GM23338 (cell line): ENCODE measurements around the gene SLC9A8. TPM values are rescaled to one million over a fixed set of nuclear protein-coding genes. Genes with fewer than 3 reads are reported as not detected.

Experiments used
- ATAC-seq: fragments of 200-7000 bp; cut with Tn5 transposase; 3 replicates; pipeline ENCODE4 v1.9.1; 2020
- DNase-seq: peaks from one replicate; pipeline ENCODE4 v3.0.0-alpha.2; 2015; ENCODE audit warnings: low spot score
- H2AFZ ChIP-seq: fragments of 200-600 bp; sonication (generic); 2 replicates; pipeline ENCODE4 v1.8.0; 2016; ENCODE audit warnings: antibody characterized with exemption, mild to moderate bottlenecking, moderate library complexity
- H3F3A ChIP-seq: fragments of 200-600 bp; sonication (generic); replicated peaks from 2 replicates; pipeline ENCODE4 v1.8.0; 2017; ENCODE audit warnings: antibody characterized with exemption, mixed run types, low read depth
- H3K27ac ChIP-seq: fragments of 200-600 bp; sonication (generic); 2 replicates; pipeline ENCODE4 v1.6.1; 2016; ENCODE audit warnings: low read depth
- H3K27me3 ChIP-seq: fragments of 200-600 bp; sonication (generic); 2 replicates; pipeline ENCODE4 v1.8.0; 2016; ENCODE audit warnings: mild to moderate bottlenecking, mixed run types, moderate library complexity; ENCODE audit not compliant: insufficient read depth
- H3K36me3 ChIP-seq: fragments of 200-600 bp; sonication (generic); 2 replicates; pipeline ENCODE4 v1.8.0; 2016; ENCODE audit warnings: mild to moderate bottlenecking; ENCODE audit not compliant: insufficient read depth
- H3K4me1 ChIP-seq: fragments of 200-600 bp; sonication (generic); 2 replicates; pipeline ENCODE4 v1.8.0; 2016; ENCODE audit warnings: mild to moderate bottlenecking, moderate library complexity; ENCODE audit not compliant: insufficient read depth
- H3K4me2 ChIP-seq: fragments of 200-600 bp; sonication (generic); 2 replicates; pipeline ENCODE4 v1.7.1; 2017; ENCODE audit warnings: mixed run types
- H3K4me3 ChIP-seq: fragments of 200-600 bp; sonication (generic); 2 replicates; pipeline ENCODE4 v1.6.1; 2016; ENCODE audit warnings: mixed run types
- H3K79me2 ChIP-seq: fragments of 200-600 bp; sonication (generic); replicated peaks from 2 replicates; pipeline ENCODE4 v1.8.0; 2017; ENCODE audit warnings: mild to moderate bottlenecking; ENCODE audit not compliant: insufficient read depth
- H3K9me2 ChIP-seq: fragments of 200-600 bp; sonication (generic); 2 replicates; pipeline ENCODE4 v1.8.0; 2017; ENCODE audit not compliant: insufficient read depth
- H4K20me1 ChIP-seq: fragments of 200-600 bp; sonication (generic); replicated peaks from 2 replicates; pipeline ENCODE4 v1.8.0; 2017; ENCODE audit warnings: mild to moderate bottlenecking; ENCODE audit not compliant: insufficient read depth
- H3K27ac Mint-ChIP-seq: 2 replicates; pipeline ENCODE4 v1.8.0; 2020; ENCODE audit warnings: inconsistent platforms, mild to moderate bottlenecking, moderate library complexity, mixed read lengths
- H3K27me3 Mint-ChIP-seq: 3 replicates; pipeline ENCODE4 v1.8.0; 2022; ENCODE audit warnings: low read depth, mild to moderate bottlenecking, moderate library complexity, mixed read lengths, inconsistent platforms; ENCODE audit not compliant: insufficient read depth, poor library complexity
- H3K36me3 Mint-ChIP-seq: 3 replicates; pipeline ENCODE4 v1.8.0; 2021; ENCODE audit warnings: low read depth, mild to moderate bottlenecking, inconsistent platforms, moderate library complexity, mixed read lengths
- H3K4me1 Mint-ChIP-seq: 3 replicates; pipeline ENCODE4 v1.8.0; 2020; ENCODE audit warnings: mild to moderate bottlenecking, inconsistent platforms, mixed read lengths
- H3K4me3 Mint-ChIP-seq: 3 replicates; pipeline ENCODE4 v1.8.0; 2021; ENCODE audit warnings: moderate library complexity, mild to moderate bottlenecking, inconsistent platforms, mixed read lengths
- H3K9me3 Mint-ChIP-seq: 3 replicates; pipeline ENCODE4 v1.8.0; 2020; ENCODE audit warnings: moderate library complexity, mild to moderate bottlenecking, inconsistent platforms, mixed read lengths
- CREB1 ChIP-seq: fragments of 250-450 bp; sonication (Bioruptor Pico); IDR thresholded peaks from 2 replicates; pipeline ENCODE4 v1.5.0; 2020; ENCODE audit warnings: low read depth, mild to moderate bottlenecking, moderate library complexity
- EZH2 ChIP-seq: fragments of 200-600 bp; sonication (generic); IDR thresholded peaks from one replicate; pipeline ENCODE4 v1.8.0; 2017; ENCODE audit warnings: antibody characterized with exemption, mild to moderate bottlenecking, low read depth; ENCODE audit not compliant: unreplicated experiment
- EZH2phosphoT487 ChIP-seq: fragments of 200-600 bp; sonication (generic); IDR thresholded peaks from one replicate; pipeline ENCODE4 v1.8.1; 2018; ENCODE audit warnings: antibody characterized with exemption; ENCODE audit not compliant: unreplicated experiment
- polyA plus RNA-seq: library from polyadenylated mRNA; unstranded; fragments of >200 nt; fragmentation: Nextera tagmentation; extraction: Ambion mirVana; gene quantifications from 2 replicates; pipeline ENCODE4 v1.2.1, GENCODE V29; 2016
- total RNA-seq: library from RNA; depleted of rRNA; stranded (reverse); fragments of >200 nt; shearing (Covaris generic); gene quantifications from 2 replicates; pipeline ENCODE4 v1.2.3, GENCODE V29; 2014
- TF ChIP-seq, protein P1 (sequence below): fragments of 250-450 bp; sonication (Bioruptor Pico); IDR thresholded peaks from 2 replicates; pipeline ENCODE4 v1.5.0; 2020; ENCODE audit warnings: mild to moderate bottlenecking, moderate library complexity

Gene SLC9A8
- total and polyA plus RNA-seq, 2 experiments from 2014 or later: 2.6 to 6.4 TPM

DNA sequence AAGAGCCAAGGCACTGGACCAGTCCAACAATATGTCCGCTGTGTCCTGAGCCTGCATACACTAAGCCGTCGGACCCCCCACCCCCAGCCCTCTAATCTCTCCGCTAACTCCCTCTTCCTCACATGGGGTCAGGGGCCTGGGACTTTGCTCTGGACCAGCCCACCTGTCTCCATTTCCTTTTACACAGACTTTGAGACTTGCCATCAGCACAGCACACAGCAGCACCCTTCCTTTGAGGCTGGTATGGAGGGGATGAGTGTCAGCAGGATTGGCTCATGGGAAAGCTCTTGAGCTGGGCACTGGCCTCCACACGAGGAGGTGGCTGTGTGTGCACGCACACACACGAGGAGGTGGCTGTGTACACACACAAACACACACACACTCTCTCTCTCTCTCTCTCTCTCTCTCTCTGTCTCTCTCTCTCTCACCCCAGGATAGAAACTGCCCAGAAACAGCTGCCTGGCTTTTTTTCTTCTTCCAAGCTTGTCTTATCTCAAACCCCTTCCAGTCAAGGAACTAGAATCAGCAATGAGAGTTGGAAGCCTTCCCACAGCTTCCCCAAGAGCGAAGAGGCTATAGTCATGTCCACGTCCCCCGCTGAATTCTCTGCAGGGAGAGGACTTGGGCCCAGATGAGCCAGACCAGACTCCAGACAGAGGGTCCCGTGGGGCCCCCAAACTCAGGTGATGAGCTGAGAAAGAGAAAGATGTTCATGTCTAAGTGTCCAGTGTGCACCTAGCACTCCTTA lies 18.6 kb downstream of the SLC9A8 start (continued):
- no peak for TF ChIP-seq CREB1 (CRISPR knock-in tag)
- TF ChIP-seq EZH2: no peak
- no peak for TF ChIP-seq EZH2phosphoT487

DNA sequence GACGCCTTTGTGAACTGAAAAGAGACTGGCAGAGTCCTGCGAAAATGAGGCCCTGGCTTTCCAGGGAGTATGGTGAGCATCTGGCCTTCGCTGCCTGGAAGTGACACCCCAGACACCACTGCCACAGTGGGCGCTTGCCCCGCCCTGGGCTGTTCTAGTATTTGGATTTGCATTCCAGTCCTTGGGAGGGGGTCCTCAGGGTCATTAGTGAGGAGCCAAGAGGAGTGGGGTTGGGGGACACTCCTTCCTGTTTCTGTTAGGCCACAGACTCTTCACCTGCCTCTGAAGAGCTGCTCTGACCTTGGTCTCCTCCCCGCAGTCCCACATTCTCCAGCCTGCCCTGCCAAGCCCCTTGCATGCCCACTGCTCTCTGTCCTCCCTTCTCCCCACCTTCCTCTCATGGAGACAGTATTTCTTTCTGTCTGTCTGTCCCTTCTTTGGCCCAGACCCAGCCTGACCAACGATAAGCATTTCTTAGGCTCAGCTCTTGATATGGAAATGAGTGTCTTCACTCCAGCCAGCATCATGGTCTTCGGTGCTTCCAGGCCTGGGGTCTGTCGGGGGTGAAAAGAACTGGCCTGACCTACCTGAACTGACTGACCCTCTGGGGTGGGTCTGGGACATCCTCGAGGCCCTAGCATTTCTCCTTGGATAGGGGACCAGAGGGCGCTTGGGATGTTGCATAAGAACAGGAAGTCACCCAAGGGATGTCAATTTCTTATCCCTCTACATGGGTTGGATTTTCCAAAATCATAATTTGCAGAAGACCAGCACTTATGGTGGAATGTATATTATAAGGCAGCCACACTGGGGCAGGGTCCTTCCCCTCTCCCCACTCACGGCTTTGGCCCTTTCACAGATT lies 19.4 kb downstream of the SLC9A8 start:
- Histone ChIP-seq H3F3A (0 out of 2 replicates have a peak, but pooled peaks cover 4% of the 10 kb centered on the region), H3K4me3 (no peak overlapping the region), H3K27ac (no peak overlapping the region; the same call in none of the 2 replicates), H2AFZ (no peak overlapping the region), H3K9me2 (no peaks in the 10 kb centered on the region), H3K4me2 (peak overlapping the region; percentile 57; the same call in 1 of the 2 replicates), H3K4me1 (peaks cover 7% of the 10 kb centered on the region), H3K79me2 (no peaks in the 10 kb centered on the region), H3K36me3 (no peaks in the 10 kb centered on the region), H3K27me3 (no peaks in the 10 kb centered on the region), H4K20me1 (no peaks in the 10 kb centered on the region)
- ATAC-seq: peak; percentile 60
- H3K27me3 Mint-ChIP-seq: peaks cover 9% of the 10 kb centered on the region
- H3K9me3 Mint-ChIP-seq: no peaks in the 10 kb centered on the region
- no peak overlapping the region for H3K4me3 Mint-ChIP-seq
- peaks cover 14% of the 10 kb centered on the region for H3K4me1 Mint-ChIP-seq
- no peak for DNase-seq
- H3K36me3 Mint-ChIP-seq: peaks cover 13% of the 10 kb centered on the region
- H3K27ac Mint-ChIP-seq: peak overlapping the region; percentile 71
- TF ChIP-seq CREB1 (CRISPR knock-in tag): no peak
- TF ChIP-seq, protein P1, sequence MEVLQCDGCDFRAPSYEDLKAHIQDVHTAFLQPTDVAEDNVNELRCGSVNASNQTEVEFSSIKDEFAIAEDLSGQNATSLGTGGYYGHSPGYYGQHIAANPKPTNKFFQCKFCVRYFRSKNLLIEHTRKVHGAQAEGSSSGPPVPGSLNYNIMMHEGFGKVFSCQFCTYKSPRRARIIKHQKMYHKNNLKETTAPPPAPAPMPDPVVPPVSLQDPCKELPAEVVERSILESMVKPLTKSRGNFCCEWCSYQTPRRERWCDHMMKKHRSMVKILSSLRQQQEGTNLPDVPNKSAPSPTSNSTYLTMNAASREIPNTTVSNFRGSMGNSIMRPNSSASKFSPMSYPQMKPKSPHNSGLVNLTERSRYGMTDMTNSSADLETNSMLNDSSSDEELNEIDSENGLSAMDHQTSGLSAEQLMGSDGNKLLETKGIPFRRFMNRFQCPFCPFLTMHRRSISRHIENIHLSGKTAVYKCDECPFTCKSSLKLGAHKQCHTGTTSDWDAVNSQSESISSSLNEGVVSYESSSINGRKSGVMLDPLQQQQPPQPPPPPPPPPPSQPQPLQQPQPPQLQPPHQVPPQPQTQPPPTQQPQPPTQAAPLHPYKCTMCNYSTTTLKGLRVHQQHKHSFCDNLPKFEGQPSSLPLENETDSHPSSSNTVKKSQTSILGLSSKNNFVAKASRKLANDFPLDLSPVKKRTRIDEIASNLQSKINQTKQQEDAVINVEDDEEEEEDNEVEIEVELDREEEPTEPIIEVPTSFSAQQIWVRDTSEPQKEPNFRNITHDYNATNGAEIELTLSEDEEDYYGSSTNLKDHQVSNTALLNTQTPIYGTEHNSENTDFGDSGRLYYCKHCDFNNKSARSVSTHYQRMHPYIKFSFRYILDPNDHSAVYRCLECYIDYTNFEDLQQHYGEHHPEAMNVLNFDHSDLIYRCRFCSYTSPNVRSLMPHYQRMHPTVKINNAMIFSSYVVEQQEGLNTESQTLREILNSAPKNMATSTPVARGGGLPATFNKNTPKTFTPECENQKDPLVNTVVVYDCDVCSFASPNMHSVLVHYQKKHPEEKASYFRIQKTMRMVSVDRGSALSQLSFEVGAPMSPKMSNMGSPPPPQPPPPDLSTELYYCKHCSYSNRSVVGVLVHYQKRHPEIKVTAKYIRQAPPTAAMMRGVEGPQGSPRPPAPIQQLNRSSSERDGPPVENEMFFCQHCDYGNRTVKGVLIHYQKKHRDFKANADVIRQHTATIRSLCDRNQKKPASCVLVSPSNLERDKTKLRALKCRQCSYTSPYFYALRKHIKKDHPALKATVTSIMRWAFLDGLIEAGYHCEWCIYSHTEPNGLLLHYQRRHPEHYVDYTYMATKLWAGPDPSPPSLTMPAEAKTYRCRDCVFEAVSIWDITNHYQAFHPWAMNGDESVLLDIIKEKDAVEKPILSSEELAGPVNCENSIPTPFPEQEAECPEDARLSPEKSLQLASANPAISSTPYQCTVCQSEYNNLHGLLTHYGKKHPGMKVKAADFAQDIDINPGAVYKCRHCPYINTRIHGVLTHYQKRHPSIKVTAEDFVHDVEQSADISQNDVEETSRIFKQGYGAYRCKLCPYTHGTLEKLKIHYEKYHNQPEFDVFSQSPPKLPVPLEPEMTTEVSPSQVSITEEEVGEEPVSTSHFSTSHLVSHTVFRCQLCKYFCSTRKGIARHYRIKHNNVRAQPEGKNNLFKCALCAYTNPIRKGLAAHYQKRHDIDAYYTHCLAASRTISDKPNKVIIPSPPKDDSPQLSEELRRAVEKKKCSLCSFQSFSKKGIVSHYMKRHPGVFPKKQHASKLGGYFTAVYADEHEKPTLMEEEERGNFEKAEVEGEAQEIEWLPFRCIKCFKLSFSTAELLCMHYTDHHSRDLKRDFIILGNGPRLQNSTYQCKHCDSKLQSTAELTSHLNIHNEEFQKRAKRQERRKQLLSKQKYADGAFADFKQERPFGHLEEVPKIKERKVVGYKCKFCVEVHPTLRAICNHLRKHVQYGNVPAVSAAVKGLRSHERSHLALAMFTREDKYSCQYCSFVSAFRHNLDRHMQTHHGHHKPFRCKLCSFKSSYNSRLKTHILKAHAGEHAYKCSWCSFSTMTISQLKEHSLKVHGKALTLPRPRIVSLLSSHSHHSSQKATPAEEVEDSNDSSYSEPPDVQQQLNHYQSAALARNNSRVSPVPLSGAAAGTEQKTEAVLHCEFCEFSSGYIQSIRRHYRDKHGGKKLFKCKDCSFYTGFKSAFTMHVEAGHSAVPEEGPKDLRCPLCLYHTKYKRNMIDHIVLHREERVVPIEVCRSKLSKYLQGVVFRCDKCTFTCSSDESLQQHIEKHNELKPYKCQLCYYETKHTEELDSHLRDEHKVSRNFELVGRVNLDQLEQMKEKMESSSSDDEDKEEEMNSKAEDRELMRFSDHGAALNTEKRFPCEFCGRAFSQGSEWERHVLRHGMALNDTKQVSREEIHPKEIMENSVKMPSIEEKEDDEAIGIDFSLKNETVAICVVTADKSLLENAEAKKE (CRISPR knock-in tag): no peak
